Activated CD4-positive, CD25-positive, alpha-beta regulatory T cell treated with anti-CD3 and anti-CD28 coated beads, Interleukin-2, amount 50 U/mL, for 16 hours (primary cell): ENCODE data around the gene GOLGA8K.
"Not testable (repeated sequence)": the region's sequence is repeated elsewhere in the genome, so short reads cannot be mapped to it uniquely, and the experiment has no call there.

Experiments
- DNase-seq: peaks from one replicate; pipeline ENCODE4 v3.0.0-alpha.2; 2020; ENCODE audit warnings: low read depth, low spot score

The GOLGA8K gene

DNA sequence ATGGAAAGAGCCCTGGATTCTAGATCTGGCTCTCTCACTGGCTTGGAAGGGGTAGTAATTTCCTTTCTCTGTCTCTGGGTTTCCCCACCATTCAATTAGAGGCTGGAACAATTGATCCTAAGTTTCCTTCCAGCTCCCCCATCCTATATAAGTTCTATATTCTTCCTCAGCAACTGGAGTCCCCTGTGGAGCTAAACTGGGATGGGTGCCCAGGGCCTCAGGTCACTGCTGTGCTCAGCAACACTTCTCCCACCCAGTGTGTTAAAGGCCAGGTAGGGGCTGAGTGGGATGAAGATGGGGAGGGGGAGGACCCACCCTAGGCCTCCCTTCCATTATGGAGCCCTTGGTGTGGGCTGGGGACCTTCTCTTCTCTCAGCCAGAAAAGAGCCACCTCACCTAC lies 46.2 kb downstream of the GOLGA8K start:
- DNase-seq = not testable (repeated sequence)

DNA sequence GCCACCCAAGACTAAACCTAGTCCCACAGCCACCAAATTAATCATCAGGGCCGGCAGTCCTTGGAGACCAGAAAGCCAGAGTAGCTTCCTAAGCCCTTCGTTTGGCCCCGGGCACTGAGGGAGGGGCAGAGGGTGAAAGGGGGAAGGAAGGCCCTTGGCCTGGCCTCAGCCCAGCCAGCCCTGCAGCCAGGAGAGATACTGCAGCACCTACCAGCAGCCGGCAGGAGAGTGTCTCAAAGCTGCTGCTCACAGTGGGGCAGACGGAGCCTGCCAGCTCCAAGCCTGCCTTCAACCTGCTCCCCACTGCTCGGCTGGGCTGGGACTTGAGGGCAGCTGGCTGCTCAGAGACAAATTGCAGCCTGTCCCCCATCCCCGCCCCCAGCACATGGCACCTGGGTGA lies 50.3 kb downstream of the GOLGA8K start:
- not testable (repeated sequence) for DNase-seq

GRCh38 chr15:32350563-32351220 lies 52.4 kb downstream of the GOLGA8K start:
- DNase-seq = not testable (repeated sequence)

DNA sequence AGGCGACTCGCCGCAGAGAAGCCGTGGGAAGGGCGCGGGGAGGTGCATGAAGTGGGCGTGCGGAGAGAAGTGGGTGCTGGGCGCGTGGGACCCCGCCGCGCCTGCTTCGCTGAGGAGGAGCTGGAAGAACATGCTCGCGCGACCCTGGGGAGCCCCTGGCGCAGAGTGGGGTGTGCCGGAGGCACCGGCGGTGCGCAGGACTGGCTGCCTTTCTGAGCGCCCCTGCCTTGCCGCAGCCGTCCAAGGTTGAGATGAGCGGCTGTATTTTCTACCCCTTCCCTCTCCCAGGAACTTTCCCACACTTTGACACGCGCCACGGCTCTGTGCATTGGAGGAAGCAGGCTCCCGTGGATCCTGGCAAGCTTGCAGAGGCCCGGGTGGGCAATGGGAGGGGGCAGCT lies 56.1 kb downstream of the GOLGA8K start:
- DNase-seq = not testable (repeated sequence)

DNA sequence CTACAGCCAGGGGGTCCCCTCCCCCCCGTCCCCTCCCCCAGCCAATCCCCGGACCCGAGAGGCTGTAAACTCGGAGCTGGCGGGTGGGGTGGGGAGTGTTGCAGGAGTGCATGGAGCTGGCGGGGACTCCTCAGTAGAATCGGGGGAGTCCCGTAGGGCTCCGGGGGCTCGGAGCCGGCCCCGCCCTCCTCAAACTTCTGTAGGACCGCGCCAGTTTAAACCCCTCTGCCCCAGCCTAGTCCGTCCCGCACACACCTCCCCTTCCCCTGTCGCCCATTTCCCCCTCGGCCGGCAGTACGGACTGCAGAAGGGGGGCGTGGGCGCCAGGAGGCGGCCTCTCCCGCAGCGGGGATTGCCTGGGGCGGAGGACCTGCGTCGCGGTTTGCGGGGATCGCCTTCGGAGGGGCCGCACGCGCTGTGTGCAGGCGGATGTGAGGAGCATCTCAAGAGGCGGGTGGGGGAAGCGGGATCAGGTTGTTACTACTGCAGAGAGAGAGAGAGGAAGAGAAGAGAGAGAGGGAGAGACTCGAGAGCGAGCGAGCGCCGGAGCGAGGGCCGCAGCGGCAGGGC lies 57.0 kb downstream of the GOLGA8K start:
- DNase-seq = not testable (repeated sequence)

DNA sequence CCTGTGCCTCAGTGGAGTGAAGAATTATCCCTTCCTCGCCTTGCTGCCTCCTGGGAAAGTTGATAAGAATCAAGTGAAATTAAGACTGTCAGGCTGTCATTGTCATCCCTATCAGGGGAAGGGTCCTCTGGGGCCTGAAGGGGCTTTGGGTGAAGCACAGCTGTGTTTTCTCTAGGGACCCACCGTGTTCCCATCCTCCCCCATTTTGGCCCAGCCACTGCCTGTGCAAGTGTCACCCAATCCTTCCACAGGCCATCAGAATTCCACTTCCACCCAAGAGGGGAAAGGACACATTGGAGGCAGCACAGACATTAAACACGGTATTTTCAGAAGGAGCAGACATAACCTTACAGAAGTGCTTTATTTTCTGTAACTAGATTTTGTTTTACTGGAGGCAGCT lies 59.2 kb downstream of the GOLGA8K start:
- DNase-seq = not testable (repeated sequence)
